OCI-LY7 (cell line): Measurements from ENCODE around the gene NDUFAB1. TPM values are rescaled to one million over a fixed set of nuclear protein-coding genes. Genes with fewer than 3 reads are reported as not detected.

Experiments used
- BruUV-seq: library from RNA; stranded (reverse); fragments of 400-500 nt; replicated peaks from 2 replicates; lab custom pipeline; 2021; lab: Mats Ljungman, UMichigan
- CTCF ChIA-PET: fragments of 300-600 bp; sonication (Branson Sonifier 250); formaldehyde crosslinking; loops from one replicate; lab custom pipeline; 2022; ENCODE audit warnings: antibody characterized with exemption; ENCODE audit not compliant: unreplicated experiment; lab: Charles Lee
- POLR2A ChIA-PET: fragments of 300-600 bp; sonication (Branson Sonifier 250); formaldehyde crosslinking; loops from one replicate; lab custom pipeline; 2022; ENCODE audit warnings: antibody characterized with exemption; lab: Charles Lee
- DNase-seq: peaks from one replicate; pipeline ENCODE4 v3.0.0-alpha.2; 2015; ENCODE audit warnings: low spot score
- H2AFZ ChIP-seq: fragments of 200-600 bp; sonication (generic), shearing (Covaris generic); 2 replicates; pipeline ENCODE4 v1.6.1; 2014; ENCODE audit warnings: mild to moderate bottlenecking, antibody characterized with exemption, low read length, moderate library complexity
- H3K27ac ChIP-seq: fragments of 200-600 bp; sonication (generic); 2 replicates; pipeline ENCODE4 v1.5.1; 2014; ENCODE audit warnings: mixed run types, low read depth, mild to moderate bottlenecking, moderate library complexity, low read length, inconsistent platforms; ENCODE audit not compliant: poor library complexity, severe bottlenecking
- H3K36me3 ChIP-seq: fragments of 200-600 bp; sonication (generic); 2 replicates; pipeline ENCODE4 v1.6.1; 2014; ENCODE audit warnings: mild to moderate bottlenecking, antibody characterized with exemption, low read length, moderate library complexity, mixed read lengths; ENCODE audit not compliant: insufficient read depth
- H3K4me1 ChIP-seq: fragments of 200-600 bp; sonication (generic); 2 replicates; pipeline ENCODE4 v1.5.1; 2014; ENCODE audit warnings: mild to moderate bottlenecking, low read length; ENCODE audit not compliant: insufficient read depth, poor library complexity, severe bottlenecking
- H3K4me2 ChIP-seq: fragments of 200-600 bp; sonication (generic); 2 replicates; pipeline ENCODE4 v1.6.1; 2014; ENCODE audit warnings: mild to moderate bottlenecking, low read length
- H3K4me3 ChIP-seq: fragments of 200-600 bp; sonication (generic); 2 replicates; pipeline ENCODE4 v1.5.1; 2014; ENCODE audit warnings: mild to moderate bottlenecking, low read depth, low read length; ENCODE audit not compliant: poor library complexity, severe bottlenecking
- H3K79me2 ChIP-seq: fragments of 200-600 bp; sonication (generic); 2 replicates; pipeline ENCODE4 v1.6.1; 2016; ENCODE audit warnings: low read depth, mild to moderate bottlenecking, low read length, moderate library complexity, mixed read lengths; ENCODE audit not compliant: insufficient read depth
- H3K9me2 ChIP-seq: fragments of 200-600 bp; sonication (generic); 2 replicates; pipeline ENCODE4 v1.6.1; 2016; ENCODE audit warnings: mild to moderate bottlenecking, low read length, mixed read lengths; ENCODE audit not compliant: insufficient read depth
- H3K9me3 ChIP-seq: fragments of 200-600 bp; sonication (generic); 2 replicates; pipeline ENCODE4 v1.6.1; 2014; ENCODE audit warnings: mild to moderate bottlenecking, mixed run types, low read length, mixed read lengths
- H4K20me1 ChIP-seq: fragments of 200-600 bp; sonication (generic); 2 replicates; pipeline ENCODE4 v1.6.1; 2014; ENCODE audit warnings: mild to moderate bottlenecking, antibody characterized with exemption, low read length, moderate library complexity, mixed read lengths; ENCODE audit not compliant: insufficient read depth
- CTCF ChIP-seq: fragments of 200-600 bp; sonication (generic); conservative IDR thresholded peaks from 2 replicates; pipeline ENCODE4 v1.5.1; 2014; ENCODE audit warnings: mild to moderate bottlenecking, antibody characterized with exemption, low read length, moderate library complexity, mixed read lengths
- EZH2phosphoT487 ChIP-seq: fragments of 200-600 bp; sonication (generic); IDR thresholded peaks from 2 replicates; pipeline ENCODE4 v1.6.1; 2018; ENCODE audit warnings: low read depth, borderline replicate concordance, mild to moderate bottlenecking, mixed run types, antibody characterized with exemption, low read length, moderate library complexity, mixed read lengths
- intact Hi-C: fragments of 100-400 bp; cut with micrococcal nuclease; formaldehyde crosslinking; loops from one replicate; pipeline ENCODE4 v1.10.0; 2022; ENCODE audit not compliant: unreplicated experiment
- total RNA-seq, 2 experiments: library from RNA; depleted of rRNA in 1 of 2; stranded (reverse); fragments of >200 nt in 1 of 2; shearing (Covaris generic) in 1 of 2; gene quantifications; 2 replicates each; pipeline ENCODE4 v1.2.3, GENCODE V29; 2014 to 2022

NDUFAB1 gene
- total RNA-seq, 2 experiments from 2014 or later, result 149 to 159 TPM

- H3K79me2 ChIP-seq, result peaks cover 51% of the 10 kb centered on the region
- H3K36me3 ChIP-seq, result peaks cover 49% of the 10 kb centered on the region
- ChIA-PET POLR2A (interaction anchor here (0.6 kb wide), 1 partner anchor 488 kb away, joined by 4 read pairs; no protein-coding TSS in a partner anchor), CTCF (interaction anchor here (0.6 kb wide), 1 partner anchor 37 kb away, joined by 4 read pairs; no protein-coding TSS in a partner anchor)
- peak within 1 kb of the TSS; percentile 74 for H3K27ac ChIP-seq
- H3K9me3 ChIP-seq, result no peaks in the 10 kb centered on the region
- no peaks in the 10 kb centered on the region for H3K9me2 ChIP-seq
- peaks cover 17% of the 10 kb centered on the region for H3K4me1 ChIP-seq
- peak within 1 kb of the TSS; percentile 91 for H3K4me3 ChIP-seq
- TF ChIP-seq EZH2phosphoT487, result no peak
- no peak for TF ChIP-seq CTCF
- H4K20me1 ChIP-seq, result peaks cover 5% of the 10 kb centered on the region; the same call in 1 of the 2 replicates
- H2AFZ ChIP-seq, result peak within 1 kb of the TSS; percentile 89
- H3K4me2 ChIP-seq, result peak within 1 kb of the TSS; percentile 87
- peak; percentile 96 for DNase-seq
- intact Hi-C loops, result loop anchor here (1.0 to 2.0 kb wide), 2 partner anchors 38 to 84 kb away; partner anchors contain the start of genes EARS2, PLK1 and UBFD1
- BruUV-seq, result no TSS peak
These were observed 45.0 kb upstream of the NDUFAB1 start, which contains the start of the genes DCTN5 and PALB2 for GRCh38 chr16:23640931-23641765. DCTN5 (plus strand) TSS chr16:23641466; CDS start chr16:23641543, 77 bp downstream. PALB2 (minus strand) TSS chr16:23641310; CDS start chr16:23641157, 153 bp downstream.

- H2AFZ ChIP-seq, result peak overlapping the region; percentile 89
- peak overlapping the region; percentile 91 for H3K4me3 ChIP-seq
- peaks cover 46% of the 10 kb centered on the region for H3K79me2 ChIP-seq
- BruUV-seq, result no TSS peak
- no peaks in the 10 kb centered on the region for H3K9me2 ChIP-seq
- no peaks in the 10 kb centered on the region for H3K9me3 ChIP-seq
- H3K27ac ChIP-seq, result peak overlapping the region; percentile 62
- peaks cover 17% of the 10 kb centered on the region for H3K4me1 ChIP-seq
- H3K4me2 ChIP-seq, result peak overlapping the region; percentile 87
- no peak for DNase-seq
- ChIA-PET CTCF (no interaction called here), POLR2A (interaction anchor here (0.6 kb wide), 1 partner anchor 100 kb away, joined by 3 read pairs; no protein-coding TSS in a partner anchor)
- intact Hi-C loops, result loop anchor here (2.0 kb wide), 1 partner anchor 38 kb away; the partner anchor contains the start of gene PLK1
- H4K20me1 ChIP-seq, result peaks cover 5% of the 10 kb centered on the region; the same call in 1 of the 2 replicates
- TF ChIP-seq EZH2phosphoT487 (no peak), CTCF (no peak)
- peaks cover 48% of the 10 kb centered on the region for H3K36me3 ChIP-seq
These were observed 44.5 kb upstream of the NDUFAB1 start for GRCh38 chr16:23640615-23640930.
